Renal pelvis (tissue), 4 donors: ENCODE measurements around the gene PTTG2. TPM values are rescaled to one million over a fixed set of nuclear protein-coding genes. Genes with fewer than 3 reads are reported as not detected.

Experiments
- DNase-seq: peaks from one replicate; pipeline ENCODE4 v3.0.0-alpha.2; 2013
- polyA plus RNA-seq, 3 donors: library from polyadenylated mRNA; unstranded; fragments of 120-200 nt; gene quantifications; one replicate each; pipeline ENCODE4 v1.2.1, GENCODE V29; 2013; ENCODE audit not compliant: insufficient read length in 3 of 3

Gene PTTG2
- polyA plus RNA-seq, 3 donors = not detected

DNA sequence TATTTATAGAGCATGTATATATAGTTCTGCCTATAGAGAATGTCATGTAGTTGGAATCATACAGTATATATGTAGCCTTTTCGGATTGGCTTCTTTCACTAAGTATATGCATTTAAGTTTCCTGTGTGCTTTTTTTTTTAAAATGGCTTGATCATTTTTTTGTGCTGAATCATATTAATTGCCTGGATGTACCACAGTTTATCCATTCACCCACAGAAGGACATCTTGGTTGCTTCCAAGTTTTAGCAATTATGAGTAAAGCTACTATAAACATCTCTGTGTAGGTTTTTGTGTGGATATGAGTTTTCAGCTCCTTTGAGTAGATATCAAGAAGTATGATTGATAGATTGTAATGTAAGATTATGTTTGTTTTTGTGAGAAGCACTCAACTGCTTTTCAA is 23.8 kb downstream of the PTTG2 start:
- no peak for DNase-seq

DNA sequence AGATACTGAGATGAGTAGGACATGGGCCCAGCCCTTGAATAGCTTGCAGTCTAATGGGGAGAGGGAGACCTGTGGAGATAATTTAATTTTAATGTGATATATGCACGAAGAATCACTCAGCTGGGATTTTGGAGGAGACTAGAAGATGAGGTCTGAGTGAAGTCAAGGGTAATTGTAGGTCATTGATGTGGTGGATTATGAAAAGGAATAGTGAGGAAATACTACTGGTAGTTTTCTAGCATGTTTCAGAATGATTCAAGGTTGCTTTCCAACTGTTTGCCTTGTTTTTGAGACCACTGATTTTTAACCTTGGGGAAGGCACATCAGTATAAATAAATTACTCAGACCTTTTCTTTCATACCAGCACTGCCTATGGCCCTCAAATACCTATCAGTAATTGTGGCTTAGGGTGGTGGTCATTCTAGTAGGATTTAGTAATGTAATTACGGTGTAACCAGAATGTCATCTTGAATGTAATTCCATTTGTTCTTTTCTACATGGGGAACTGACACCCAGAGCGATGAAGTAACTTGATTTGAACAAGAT is 25.6 kb downstream of the PTTG2 start:
- no peak for DNase-seq

DNA sequence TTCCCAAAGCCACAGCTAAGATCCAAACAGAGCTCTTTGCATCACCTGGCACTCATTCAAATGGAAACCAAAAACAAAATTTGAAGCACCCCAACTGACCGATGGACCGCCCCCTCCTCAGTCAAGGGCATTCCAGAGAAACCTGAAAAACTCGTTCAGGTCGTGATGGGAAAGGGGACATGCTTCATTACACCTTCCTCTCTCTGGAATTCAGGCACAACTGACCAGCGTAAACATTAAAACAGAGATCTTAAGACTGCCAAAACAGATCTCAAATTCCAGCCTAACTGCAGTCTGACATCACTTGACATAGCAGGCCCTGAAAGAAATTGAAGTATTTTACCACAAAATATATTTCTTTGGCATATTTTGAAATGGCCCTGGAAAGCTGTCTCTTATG is 28.5 kb downstream of the PTTG2 start:
- peak; percentile 82 for DNase-seq

DNA sequence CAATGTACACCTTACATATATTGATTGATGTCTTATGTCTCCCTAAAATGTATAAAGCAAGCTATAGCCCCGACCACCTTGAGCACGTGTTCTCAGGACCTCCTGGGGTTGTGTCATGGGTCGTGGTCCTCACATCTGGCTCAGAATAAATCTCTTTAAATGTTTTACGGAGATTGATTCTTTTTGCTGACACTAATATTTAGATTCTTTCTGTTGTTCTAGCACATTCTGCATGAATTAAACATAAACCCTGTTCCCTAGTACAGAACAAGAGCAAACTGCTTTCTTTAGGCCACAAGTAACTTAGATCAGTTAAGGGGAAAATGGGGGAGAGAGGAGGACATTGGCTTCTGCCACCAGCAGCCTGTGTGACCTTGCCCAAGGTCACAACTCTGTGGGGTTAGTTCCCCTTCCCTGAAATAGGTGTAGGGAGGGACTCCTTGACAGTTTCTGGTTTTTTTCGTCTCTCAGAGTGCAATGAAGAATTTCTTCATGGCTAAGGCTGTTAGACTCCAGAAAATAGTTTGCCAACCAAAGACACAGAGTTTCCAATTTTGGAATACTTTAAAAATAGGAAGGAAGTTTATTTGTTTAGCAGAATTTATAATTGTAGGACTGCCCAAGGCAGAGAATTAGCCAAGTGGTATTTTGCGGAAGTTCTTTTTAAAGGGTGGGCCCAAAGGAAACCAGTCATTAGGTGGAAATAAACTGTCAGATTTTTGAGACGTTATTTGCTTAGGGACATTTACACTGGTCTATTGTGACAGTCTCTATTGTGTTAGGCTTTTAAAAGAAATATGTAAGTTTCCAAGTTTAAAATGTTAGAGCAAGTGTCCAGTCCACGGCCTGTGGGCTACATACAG is 29.4 kb downstream of the PTTG2 start:
- DNase-seq = no peak

DNA sequence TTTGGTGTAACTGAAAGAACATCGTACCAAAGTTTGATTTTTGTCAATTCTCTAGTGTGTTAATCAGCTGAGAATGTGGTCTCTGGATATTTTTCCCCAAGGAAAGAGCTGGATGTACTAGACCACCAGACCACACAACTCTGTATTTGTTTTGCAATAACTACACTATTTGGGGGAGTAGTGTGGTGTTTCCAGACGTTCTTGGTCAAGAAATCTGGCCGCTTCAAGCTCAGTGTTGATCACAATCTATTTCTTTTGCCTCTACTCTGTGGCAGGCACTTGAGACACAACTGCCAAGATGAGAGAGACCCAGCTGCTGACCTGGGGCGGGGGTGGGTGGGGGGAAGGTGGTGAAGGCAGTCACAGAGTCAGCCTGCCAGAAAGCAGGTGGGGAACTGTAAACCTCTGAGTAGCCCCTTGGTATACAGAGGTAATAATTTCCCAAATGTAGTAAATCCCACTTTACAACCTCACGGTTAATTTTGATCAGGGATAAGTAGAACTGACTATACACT is 30.6 kb downstream of the PTTG2 start:
- DNase-seq = no peak

DNA sequence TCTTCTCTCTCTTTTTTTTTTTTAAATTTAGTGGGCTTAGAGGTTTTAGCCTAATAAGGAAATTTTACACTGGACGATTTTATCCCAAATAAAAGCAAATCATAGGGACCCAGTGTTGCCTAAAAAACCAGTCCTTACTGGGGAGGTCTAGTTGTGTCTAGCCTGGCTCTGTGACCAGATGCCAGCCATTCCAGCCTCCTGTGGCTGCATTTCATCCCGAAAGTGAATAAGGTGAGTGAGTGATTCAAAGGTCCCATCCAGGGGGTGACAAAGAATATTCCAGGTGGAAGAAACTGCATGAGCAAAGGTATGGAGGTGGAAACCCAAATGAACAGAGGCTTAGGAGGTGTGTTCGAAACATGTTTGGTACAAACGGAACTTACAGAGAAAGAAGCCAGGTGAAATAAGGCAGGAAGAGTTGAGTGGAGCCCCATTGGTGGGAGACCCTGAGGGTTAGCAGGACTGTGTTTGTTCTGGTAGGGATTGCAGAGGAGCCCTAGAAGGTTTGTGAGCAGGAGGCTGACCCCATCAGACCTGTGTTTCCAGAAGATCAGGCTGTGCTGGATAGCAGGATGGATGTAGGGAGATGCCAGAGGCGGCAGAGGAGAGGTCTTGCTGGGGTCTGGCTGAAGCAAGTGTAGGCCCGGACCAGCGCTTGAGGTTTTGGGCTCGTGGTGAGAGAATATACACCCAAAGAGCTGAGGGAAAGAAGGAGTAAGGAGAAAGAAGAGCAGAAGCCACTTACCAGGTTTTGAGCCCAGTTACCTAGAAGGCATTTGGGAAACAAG is 31.6 kb downstream of the PTTG2 start:
- DNase-seq = no peak

DNA sequence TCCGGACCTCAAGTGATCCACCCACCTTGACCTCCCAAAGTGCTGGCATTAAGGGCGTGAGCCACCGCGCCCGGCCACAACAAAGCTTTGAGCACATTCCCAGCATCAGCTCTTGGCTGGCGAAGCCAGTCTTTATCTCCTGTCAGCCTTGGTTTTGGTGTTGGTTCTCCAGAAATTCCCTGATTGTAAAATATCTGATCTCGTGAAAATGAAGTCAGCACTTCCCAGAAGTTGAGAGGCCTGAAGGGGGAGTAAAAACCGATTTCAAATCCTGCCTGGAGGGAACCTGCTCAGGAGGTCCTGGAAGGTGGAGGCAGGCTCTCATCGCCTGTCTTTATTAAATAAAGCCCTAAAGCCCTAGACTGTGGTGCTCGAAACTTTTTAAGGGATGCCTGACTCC is 33.6 kb downstream of the PTTG2 start:
- DNase-seq = no peak

DNA sequence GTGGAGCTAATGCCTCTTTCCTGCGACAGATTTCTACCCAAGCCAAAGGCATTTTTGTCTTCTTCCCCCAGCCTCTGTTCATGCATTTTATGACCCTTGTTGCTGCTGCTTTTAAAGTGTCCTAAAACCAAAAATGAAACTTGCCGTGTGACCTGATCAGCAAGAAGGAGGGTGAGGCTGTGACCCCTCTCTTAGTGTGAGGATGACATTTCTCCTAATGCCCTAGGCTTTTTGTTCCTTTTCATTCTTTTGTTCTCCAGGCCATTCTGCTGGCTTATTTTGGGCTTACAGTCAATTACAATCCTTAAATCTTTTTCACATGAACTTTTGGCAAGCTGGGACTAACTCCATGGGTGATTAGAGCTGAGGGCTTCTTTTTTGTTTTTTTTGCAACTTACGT is 34.4 kb downstream of the PTTG2 start:
- no peak for DNase-seq

DNA sequence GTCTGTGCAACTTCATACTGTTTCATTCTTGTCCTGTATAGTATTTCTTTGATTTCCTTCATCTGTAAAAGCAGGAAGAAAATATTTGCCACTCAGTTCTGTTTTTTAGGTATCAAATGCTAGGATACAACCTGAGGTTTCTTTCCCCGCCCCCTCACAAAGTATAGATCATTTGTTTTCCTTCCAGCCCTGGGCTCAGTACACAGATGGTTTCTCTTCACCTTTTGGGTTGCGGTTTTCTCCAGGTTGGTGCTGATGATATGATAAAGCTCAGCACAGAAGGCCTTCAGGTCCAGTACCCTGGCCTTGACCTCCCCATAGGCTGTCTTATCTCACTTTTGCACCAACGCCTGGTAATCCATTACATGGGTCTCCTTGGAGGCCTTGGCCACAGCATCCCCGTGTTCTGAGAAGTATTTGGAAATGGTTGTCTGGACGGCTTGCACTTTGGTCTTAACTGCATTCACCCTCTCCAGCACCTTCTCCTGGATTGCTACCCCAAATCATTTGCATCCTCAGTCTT is 35.2 kb downstream of the PTTG2 start:
- no peak for DNase-seq

DNA sequence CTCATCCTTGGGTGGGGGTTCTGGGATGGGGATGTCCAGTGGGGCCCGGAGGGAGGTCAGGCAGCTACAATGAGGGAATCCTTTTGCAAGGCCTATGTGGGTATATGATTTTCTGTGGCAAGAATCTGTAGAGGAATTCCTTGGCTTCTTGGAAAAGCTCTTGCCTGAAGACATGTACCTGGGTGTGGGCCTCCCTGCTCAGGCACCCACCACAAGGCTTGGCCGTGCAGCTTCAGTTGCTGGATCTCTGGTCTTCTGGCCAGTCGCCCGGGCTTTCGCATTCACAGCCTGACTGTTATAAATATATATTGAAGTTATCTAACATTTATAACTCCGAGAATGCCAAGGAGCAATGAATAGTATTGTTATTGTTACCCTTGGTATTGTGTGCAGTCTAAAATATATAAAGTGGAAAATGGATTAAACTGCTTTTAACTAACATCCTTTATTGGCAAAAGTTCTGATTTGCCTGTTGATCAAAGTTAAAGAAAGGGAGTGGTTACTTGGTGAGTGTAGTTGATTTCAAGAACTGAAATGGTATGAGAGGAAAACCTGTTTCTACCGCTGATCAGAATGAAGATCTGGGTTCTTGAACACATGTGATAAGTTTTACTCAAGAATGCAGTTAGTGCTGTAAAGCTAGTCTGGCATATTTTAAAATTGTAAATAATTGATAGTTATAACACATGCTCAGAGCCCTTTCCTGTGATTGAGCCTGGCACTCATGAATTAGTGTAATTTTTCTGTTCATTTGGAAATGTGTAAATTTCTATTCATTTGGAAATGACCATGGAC is 36.0 kb downstream of the PTTG2 start:
- DNase-seq = no peak

DNA sequence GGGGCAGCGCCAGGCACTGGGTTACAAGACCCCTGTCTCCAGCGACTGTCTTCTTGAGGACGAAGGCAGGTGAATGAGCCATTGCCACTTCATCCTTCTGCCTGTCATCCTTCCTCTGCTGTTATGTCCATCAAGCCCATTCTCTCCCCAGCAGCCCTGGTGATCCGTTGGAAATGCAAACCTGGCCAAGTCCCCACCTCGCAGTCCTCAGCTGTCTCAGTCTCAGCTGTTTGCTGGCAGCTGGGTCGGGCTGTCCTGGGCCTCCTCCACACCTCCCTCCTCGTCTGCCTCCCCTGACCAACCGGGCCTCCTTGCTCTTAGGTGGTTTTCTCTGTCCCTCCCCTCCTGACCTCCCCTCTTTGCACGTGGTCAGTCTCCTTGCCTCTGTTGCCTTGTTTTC is 38.0 kb downstream of the PTTG2 start:
- DNase-seq = no peak

DNA sequence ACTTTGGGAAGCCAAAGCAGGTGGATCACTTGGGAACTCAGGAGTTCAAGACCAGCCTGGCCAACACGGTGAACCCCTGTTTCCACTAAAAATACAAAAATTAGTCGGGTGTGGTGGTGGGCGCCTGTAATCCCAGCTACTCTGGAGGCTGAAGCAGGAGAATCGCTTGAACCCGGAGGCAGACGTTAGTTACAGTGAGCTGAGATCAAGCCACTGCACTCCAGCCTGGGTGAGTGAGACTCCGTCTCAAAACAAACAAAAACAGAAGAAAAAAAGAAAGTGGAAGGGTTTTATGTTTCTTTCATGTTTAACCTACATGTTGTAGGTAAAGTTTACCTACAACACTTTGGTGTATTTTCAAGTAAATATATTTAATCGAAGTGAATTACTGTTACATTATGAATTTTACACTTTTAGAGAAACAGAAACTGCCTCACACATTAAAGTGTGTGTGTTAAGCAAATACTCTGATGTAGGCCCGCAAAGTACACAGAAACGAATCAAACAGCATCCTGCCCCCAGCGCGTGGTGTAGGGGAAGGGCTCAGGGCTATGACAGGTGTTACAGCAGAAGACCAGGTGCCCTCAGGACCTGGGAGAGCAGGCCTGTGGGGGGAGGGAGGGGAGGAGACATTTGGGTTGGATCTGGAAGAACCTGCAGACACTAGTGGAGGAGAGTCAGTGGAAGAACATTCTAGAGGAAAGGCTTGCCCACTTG is 39.0 kb downstream of the PTTG2 start:
- DNase-seq = no peak

DNA sequence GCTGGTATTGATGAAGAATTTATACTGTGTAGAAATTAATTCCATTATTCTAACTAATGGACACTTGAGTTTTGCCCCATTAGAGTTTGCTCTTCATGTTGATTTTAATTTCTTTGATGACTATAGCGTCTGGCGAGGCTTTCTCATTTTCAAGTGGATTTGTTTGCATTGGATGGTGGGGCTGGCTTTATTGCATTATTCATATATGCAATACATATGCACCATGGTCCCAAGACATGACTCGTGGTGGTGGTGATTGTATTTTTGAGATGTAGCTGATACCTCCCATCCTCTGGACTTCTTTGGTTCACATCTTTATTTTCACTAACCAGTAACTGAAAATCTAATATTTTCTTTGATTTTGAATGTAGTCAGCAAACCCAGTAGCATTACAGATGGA is 39.8 kb downstream of the PTTG2 start:
- no peak for DNase-seq

DNA sequence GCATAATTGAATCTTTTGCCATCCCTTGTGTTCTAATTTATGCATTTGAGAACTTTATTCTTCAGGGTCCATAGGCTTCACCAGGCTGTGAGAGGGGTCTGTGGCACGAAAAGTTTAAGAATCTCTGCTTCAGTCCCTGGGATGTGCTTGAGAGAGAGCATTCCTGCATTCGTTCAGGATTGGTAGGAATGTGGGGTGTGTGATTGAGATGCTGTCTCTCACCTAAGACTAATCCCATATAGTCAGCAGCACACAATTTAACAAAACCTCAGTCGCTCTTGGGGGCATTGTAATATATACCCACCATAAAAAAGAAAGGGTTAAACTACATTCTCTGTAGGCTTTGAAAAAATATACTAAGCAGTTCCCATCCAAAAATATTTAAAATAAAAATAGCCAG is 41.7 kb downstream of the PTTG2 start:
- no peak for DNase-seq

DNA sequence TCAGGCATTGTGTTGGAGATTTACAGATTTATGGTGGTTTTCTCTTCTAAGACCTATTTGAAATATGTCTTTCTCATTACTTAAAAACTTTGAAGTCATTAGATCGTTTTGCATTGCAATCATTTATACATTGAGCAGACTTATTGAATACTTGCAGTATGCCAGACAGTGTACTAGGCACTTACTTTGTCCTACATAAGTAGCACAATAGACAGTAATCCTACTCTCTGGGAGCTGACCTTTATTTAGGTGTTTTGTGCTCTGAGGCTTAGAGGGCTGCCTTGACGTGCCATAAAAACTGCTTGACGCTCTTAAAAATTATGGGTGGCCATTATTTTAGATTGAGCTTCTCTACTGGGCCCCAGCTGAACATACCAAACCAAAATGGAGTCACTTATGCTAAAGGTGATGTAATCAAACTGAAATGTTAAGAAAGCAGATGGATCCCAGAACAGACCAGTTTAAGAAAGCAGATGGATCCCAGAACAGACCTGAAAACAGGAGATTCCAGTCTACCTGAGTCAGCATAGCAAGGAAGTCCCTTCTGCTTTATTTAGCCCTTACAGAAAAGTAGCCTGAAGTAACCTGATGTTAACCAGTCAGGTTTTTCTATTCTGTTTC is 42.4 kb downstream of the PTTG2 start:
- DNase-seq = no peak

DNA sequence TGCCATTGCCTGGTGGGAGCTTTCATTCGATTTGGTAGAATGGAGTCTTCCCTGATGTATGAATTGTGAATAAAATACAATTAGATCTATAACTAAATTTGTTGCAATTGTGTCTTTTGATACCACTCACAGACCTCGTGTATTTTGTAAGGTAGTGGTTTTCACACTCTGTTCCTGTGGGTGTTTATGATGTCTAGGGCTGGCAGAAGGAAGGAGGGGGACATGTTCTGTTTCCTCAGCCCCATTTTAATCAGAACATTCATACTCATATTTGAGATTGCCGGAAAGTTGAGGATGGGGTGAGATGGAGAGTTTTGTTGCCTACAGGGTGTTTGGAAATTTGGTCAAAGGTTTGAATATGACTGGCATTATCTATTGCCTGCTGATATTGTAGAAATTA is 42.9 kb downstream of the PTTG2 start:
- DNase-seq = no peak

DNA sequence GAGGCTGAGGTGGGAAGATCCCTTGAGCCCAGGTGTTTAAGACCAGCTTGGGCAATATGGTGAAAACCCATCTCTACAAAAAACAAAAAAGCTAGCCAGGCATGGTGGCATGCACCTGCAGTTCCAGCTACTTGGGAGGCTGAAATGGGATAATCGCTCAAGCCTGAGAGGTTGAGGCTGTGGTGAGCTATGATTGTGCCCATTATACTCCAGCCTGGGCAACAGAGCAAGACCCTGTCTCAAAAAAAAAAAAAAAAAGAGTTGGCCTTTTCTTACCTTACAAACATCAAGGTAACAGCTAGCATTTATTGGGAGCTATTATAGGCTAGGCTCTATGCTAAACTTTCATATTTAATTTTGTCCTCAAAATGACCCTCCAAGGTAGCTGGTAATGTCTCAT is 43.4 kb downstream of the PTTG2 start:
- no peak for DNase-seq

DNA sequence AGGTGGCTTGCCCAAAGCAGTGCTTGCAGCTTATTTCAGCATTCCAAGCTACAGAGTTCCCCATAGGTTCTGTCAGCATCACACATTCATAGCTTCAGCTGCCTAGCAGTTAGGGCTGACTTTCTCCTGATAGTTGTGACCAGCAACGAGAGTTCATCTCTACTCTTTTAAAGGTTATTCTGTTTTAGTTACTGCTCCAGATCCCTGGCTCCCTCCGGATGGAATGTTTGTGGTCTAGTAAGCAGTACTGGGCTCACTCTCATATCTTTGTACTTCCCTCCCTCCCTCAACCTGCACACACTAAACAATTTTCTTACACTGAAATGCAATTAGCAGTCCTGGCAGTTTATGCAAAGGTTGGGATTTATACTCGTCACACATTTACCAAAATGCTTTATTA is 43.9 kb downstream of the PTTG2 start:
- no peak for DNase-seq

DNA sequence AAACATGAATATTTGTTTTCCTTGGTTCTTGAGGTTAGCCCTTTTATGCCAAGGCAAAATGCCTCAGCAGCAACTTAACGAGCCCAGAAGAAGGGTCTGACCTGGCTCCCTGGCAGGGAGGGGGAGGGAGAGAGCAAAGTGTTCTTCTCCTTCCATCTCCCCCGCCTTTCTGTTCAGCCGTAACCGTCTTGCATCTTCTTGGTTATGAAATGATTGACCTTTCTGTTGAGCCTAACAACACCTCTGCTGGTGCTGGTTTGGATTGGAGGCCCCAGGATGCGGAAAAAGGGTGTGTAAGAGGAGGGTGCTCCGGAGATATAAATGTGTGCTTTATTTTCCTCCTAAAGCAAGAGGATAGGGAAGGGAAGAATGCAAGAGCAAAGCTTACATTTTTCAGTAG is 44.7 kb downstream of the PTTG2 start:
- DNase-seq = no peak

DNA sequence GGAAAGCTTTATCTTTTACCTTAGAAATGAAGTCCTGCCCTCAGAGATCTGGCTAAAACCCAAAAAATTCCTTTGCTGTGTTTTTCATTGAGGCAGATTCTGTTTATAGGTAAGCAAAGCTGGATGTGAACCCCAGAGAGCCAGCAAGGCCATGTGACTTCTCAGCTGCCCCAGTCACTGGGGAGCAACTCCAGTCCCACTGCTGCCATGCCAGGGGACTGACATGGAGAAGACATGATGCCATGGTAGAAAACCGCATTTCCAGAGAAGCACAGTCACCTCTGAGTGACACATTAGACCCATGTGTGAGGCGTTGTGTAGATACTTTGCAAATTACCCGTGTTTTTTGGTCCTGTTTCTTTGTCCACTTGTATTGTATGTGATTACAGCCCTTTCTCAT is 45.4 kb downstream of the PTTG2 start:
- DNase-seq = no peak

DNA sequence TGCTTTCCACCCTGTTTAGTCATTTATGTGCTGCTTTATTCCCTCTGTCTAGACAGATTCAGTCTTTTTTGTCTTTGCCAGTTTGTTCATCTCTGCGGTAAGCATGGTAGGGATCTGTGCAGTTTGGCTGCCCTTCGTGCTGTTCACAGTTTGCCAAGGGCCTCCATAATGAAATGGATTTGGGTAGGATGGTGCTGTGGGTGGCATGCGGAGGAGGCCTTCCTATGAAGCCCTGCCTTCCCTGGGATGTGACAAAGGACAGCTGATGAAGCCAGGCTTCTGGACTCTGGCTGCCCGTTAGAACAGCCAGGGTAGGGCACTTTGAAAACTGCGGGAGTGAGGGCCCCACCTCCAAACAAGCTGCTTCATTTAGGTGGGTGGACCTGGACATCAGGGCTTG is 47.4 kb downstream of the PTTG2 start:
- DNase-seq = no peak
